ENCODE results near the gene TRIM66.
"Not testable (repeated sequence)": the region's sequence is repeated elsewhere in the genome, so short reads cannot be mapped to it uniquely, and the experiment has no call there.

TRIM66 gene

DNA sequence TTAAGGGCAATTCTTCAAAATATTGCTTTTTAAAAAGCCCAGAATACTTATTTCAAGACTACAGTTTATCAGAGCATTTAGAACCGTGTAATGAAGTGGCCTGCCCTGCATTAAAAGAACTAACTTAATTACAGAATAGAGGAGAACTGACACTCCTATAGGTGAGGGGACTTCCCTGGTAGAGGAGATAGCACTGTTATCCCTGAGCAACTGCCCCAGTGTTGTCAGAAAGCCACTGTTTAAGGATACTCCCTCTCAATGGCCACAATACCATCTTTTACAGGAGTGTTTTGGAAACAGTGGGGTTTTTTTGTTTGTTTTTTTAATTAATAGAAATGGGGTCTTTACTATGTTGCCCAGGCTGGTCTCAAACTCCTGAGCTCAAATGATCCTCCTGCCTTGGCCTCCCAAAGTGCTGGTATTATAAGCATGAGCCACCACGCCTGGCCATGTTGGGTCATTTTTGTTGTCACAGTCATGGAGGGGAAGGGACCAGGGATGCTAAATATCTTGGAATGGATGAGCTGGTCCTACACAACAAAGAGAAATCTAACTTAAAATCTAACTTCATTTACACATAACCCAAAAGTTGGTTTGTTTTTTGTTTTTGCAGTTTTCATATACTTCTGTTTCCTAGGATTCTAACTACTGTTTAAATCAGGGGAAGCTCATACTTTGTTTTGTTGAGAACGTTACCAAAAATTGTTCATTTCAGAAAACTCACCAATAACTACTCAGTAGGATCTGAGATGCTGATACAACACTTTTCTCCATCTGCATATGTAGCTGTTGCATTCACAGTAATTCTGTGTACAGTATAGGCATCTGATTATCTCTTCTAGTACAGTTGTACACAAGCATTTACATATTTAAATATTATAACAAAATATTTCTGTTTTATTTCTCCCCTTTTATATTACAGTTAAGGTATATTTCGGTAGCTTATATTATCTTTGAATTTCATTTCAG, 8.2 kb upstream of the TRIM66 start:
- no peak for FAIRE-seq

DNA sequence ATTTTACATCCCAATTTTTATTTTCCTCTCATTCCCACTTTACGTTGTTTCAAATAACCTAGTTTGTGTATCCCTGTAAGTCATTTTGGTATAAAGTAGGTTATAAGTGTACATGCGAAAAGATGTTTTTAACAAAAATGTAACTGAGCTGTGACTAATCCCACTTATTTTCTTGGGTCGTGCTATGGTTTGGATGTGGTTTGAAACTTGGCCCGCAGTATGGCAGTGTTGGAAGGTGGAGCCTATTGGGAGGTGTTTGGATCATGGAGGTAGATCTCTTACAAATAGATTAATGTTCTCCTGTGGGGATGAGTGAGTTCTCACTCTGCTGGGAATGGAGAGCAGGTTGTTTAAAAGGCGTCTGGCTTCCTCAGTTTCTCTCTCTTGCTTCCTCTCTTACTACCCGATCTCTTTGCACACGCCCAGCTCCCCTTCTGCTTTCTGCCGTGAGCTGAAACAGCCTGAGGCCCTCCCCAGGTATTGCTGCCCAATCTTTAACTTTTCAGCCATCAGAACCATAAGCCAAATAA, 7.3 kb upstream of the TRIM66 start:
- no peak for FAIRE-seq

GRCh38 chr11:8688414-8689362, 6.2 kb upstream of the TRIM66 start:
- FAIRE-seq: no peak

DNA sequence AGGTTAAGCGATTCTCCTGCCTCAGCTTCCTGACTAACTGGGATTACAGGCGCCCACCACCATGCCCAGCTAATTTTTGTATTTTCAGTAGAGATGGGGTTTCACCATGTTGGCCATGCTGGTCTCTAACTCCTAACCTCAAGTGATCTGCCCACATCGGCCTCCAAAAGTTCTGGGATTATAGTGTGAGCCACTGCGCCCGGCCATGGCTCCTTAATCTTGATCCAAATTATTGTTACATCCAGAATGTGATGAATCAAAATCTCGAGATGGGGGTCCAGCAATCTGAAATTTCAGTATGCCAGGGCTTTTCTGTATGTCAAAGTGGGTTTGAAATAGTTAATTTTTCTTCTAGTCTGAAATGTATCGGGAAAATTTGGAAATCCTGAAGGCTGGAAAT, 3.9 kb upstream of the TRIM66 start:
- no peak for FAIRE-seq

- FAIRE-seq: no peak
These were observed 3.4 kb upstream of the TRIM66 start for GRCh38 chr11:8685820-8686219.

GRCh38 chr11:8685306-8685705, 2.8 kb upstream of the TRIM66 start:
- FAIRE-seq: no peak

DNA sequence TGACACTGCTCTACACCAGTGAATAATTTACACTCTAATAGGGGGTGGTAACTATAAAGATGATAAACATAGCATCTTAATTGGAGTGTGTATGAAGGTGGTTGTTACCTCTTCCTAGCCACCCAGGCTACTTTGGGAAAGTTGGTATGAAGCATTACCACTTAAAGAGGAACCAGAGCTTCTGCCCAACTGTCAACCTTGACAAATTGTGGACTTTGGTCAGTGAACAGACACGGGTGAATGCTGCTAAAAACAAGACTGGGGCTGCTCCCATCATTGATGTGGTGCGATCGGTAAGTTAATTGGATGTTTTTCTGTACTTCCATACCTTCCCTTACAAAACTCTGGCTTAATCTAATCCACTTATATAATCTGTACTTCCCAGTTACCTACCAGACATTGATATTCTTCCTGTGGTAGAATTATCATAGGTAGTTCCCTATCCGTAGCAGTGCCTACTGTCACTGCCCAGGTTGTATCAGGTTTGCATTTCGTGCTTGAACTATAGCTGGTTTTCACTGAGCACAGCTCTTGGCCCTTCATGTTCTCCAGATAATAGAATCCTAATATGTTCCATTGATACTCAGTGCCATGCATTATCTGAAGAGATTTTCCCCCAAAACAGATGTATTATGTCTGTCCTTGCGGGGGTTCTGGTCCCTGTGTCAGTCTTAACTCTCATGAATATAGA, 2.3 kb upstream of the TRIM66 start:
- no peak for FAIRE-seq

DNA sequence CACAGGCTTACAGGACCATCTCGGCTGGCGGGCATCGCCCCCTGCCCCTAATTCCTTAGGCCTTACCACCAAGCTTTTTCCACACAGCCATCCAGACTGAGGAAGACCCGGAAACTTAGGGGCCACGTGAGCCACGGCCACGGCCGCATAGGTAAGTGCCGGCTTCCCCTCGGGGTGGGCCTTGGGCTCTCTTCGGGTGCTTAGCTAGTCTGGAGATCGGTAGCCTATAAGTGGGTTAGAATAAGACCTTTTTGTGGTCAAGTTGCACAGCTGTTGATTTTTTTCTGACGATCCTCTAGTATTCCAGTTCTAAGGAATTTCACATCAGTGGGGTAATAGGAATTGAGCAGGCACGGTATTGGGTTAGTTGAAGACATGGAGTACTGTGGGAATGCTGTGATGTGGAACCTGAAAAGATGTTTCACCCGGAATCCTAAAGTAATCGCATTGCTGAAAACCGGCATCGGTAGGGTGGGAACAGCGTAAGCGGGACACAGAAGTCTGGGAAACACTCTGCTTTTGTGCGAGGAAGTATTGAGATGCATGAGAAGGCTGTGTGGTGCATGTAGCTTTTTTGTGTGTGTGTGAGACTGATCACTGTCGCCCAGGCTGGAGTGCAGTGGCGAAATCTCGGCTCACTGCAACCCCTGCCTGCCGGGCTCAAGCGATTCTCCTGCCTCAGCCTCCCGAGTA, 796 bp upstream of the TRIM66 start:
- no peak for FAIRE-seq

GRCh38 chr11:8681837-8682302, 595 bp downstream of the TRIM66 start:
- no peak for FAIRE-seq

- FAIRE-seq: no peak
These were observed 3.5 kb downstream of the TRIM66 start for GRCh38 chr11:8679006-8679405.

DNA sequence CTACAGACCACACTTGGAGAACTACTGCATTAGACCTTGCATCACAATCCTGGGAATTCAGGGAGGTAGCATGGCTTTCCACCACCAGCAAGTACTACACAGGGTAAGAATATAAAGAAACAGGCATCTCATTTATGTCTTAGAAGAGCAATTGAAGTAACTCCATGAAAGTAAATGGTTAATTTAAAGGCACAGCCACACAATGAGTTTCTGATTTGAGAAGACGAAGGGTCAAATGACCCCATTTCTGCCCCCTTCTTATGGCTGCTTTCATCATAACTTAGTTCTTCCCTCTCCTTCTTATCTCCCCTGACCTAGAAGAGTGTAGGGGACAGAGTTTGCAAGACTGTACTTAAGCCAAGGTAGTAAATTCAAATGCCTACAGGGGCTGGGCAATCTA, 6.0 kb downstream of the TRIM66 start:
- no peak for FAIRE-seq

GRCh38 chr11:8674859-8675258, 7.6 kb downstream of the TRIM66 start:
- FAIRE-seq: no peak

GRCh38 chr11:8672346-8672745, 10.1 kb downstream of the TRIM66 start:
- no peak for FAIRE-seq

DNA sequence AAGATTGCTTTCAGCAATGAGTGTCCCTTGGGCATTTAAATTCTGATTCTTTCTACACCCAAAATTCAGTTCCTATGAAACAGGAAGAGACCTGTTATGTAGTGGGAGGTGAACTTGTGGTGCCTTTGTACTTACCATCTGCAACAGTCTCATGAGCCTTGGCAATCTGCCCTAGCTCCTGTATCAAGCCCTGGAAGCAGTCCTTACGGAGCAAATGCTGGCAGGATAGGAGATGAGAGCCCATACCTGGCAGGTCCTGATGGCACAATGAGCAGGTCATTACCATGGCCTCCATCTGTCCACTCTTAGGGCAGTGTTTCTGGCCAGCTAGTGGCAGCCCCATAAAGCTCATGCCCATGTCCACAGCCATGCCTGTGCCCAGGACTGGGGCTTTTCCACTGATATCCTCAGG, 10.8 kb downstream of the TRIM66 start:
- no peak for FAIRE-seq

DNA sequence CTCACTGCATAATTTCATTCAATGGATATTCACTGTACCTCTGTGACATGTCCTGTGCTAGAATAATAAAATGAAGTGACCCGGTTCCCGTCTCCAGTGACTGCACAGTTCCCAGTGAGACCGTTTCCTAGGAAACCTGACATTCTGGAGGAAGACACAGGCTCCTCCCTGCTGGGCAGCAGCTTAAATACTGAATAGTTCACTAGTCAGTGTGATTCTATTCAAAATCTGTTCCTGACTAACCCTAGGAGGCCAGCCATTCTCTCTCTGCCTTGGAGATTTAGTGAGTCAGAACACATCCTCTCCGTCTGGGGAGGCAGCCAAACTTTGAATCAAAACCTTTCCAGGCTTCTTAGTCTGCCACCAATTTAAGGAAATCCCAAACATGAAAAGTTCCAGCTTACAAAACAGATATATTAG, 11.3 kb downstream of the TRIM66 start:
- no peak for FAIRE-seq

GRCh38 chr11:8670081-8670480, 12.4 kb downstream of the TRIM66 start:
- not testable (repeated sequence) for FAIRE-seq

DNA sequence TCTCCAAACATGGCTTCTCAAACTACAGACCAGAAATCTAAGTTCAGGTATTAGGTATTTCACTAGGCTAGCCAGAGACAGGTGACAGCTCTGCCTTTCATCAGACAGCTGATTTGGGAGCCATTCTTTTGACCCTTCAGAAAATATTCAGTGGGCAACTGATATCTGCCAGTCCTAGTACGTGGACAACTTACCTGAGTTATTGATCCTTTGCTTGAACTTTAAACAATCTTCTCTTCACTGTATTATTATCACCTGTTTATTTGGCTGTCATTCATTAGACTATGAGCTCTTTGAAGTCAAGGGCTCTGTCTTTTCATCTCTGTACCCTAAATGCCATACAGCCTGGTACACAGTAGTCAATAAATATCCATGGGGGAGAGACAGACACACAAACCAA, 17.2 kb downstream of the TRIM66 start:
- no peak for FAIRE-seq

DNA sequence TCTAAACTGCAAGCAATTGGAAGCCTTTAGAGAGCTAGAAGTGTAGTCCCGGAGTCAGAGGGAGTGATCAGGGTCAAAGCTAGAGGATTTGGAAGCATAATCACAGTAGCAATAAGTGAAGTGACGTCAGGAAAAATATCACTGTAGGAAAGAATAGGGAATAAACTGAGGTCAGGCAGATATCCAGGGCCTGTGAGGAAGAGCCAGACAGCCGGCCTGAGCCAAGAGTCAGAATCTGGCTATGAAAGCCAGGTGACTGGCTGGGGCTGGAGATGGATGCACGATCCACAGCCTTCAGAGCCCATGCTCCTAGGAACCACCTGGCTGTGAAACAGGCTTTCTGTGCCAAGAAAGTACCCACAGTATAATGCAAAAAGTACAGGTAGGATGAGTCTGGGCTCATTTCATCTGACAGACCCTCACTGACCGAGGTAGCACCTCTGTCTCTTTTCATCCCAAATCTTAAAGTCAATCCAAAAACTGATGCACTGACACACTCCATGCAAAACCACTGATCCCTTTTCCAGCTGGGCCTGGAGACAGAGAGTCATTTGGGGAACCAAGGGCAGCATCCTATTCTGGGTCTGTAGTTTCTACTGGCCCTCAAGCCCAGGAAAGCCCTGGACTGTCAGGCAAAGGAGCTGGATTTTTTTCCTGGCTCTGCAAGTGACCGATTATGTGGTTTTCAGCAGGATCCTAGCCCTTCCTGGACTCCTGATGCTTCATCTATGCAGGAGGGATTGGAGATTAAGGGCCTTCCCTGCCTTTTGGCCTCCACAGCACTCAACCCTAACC, 21.3 kb downstream of the TRIM66 start:
- no peak for FAIRE-seq

DNA sequence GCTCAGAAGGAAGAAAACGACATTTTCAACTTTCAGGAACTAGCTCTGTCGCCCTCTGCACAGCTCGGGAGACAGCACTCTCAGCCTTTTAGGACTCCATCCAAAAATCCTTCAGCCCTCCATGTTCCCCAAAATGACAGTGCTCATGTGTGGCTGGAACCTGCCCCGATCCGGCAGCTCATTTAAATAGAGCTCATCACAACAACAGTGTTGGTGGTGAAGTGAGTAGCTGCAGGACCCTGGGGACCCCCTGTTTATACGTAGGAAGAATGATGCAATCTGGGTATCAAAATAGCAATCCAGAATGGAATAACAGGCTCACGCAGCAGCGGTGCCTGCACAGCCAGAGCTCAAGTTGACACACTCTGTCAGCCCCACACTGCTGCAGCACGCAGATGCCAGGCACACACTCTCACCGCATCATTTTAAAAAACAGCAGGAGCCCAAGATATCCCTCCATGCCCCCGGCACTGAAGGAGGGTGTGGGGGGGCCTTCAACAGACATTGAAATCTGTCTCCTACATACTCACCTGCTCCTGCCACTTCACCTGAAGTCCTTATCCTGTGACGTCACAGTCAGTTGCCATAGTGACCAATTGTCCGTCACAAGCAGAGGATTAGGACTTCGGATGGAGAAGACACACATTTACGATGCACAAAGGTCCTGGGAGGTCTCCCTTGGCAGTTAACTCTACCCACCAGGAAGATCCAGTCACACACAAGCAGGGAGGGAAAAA, 24.0 kb downstream of the TRIM66 start:
- no peak for FAIRE-seq

- FAIRE-seq: no peak
These were observed 26.2 kb downstream of the TRIM66 start for GRCh38 chr11:8656291-8656690.

All from islet of Langerhans (tissue), 1 donor.